ENCODE data around the gene SSBP3.

- TF ChIP-seq CTCF (IDR thresholded peaks at IDR 0.05) (no peak), POLR2A (IDR thresholded peaks at IDR 0.05) (no peak)
These were observed 27.2 kb downstream of the SSBP3 start for GRCh38 chr1:54378874-54379554.

All from body of pancreas (tissue), 4 donors.